Body of pancreas (tissue), 4 donors: ENCODE measurements around the gene HMCN1.

ENCODE experiments used
- POLR2A ChIP-seq, 3 donors: fragments of 450-650 bp; IDR thresholded peaks; one replicate each; pipeline ENCODE4 v1.6.1; 2016; ENCODE audit warnings: antibody characterized with exemption in 3 of 3, mild to moderate bottlenecking in 2 of 3
- TF ChIP-seq, protein P1 (sequence below), 7 experiments: fragments of 450-650 bp in 4 of 7; fragments of 200-600 bp in 3 of 7; sonication (generic) in 3 of 7; IDR thresholded peaks; one replicate each; pipeline ENCODE4 v1.5.1; 2016 to 2019; ENCODE audit warnings: antibody characterized with exemption in 7 of 7

DNA sequence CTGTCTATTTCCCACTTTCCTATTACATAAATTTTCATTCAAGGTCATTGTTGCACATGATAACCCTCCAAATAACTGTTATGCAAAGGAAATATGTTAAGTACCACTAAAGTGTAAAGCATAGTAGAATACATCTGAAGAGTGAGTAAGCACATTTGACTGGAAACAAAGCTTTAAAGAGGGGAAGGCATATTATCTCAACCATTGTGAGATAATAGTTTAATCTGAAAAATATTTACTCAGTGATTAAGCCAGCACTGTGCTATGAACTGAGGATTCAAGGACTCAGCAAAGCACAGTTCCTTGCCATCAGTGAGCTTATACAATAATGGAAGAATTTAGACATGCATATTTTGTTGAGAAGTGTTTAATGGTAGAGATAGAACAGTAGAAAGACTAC lies 127.4 kb downstream of the HMCN1 start:
- TF ChIP-seq, protein P1, sequence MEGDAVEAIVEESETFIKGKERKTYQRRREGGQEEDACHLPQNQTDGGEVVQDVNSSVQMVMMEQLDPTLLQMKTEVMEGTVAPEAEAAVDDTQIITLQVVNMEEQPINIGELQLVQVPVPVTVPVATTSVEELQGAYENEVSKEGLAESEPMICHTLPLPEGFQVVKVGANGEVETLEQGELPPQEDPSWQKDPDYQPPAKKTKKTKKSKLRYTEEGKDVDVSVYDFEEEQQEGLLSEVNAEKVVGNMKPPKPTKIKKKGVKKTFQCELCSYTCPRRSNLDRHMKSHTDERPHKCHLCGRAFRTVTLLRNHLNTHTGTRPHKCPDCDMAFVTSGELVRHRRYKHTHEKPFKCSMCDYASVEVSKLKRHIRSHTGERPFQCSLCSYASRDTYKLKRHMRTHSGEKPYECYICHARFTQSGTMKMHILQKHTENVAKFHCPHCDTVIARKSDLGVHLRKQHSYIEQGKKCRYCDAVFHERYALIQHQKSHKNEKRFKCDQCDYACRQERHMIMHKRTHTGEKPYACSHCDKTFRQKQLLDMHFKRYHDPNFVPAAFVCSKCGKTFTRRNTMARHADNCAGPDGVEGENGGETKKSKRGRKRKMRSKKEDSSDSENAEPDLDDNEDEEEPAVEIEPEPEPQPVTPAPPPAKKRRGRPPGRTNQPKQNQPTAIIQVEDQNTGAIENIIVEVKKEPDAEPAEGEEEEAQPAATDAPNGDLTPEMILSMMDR (IDR thresholded peaks at IDR 0.05), result no peak
- no peak for TF ChIP-seq POLR2A (IDR thresholded peaks at IDR 0.05)
